HepG2 (cell line): ENCODE data around the gene BAZ1B. TPM values are rescaled to one million over a fixed set of nuclear protein-coding genes. Genes with fewer than 3 reads are reported as not detected.

Experiments
- EEA1 ChIP-seq: sonication (generic); formaldehyde crosslinking; IDR thresholded peaks from 2 replicates; pipeline ENCODE4 v1.5.1; 2020; ENCODE audit warnings: mild to moderate bottlenecking, missing genetic modification reagents, borderline replicate concordance
- FOXA1 ChIP-seq, 2 experiments: fragments of 450-650 bp in 1 of 2; sonication (generic) in 1 of 2; formaldehyde crosslinking in 1 of 2; IDR thresholded peaks; 2 replicates each; pipeline versions ENCODE4 v1.4.0 to v1.6.1; 2016 to 2020; ENCODE audit warnings: missing genetic modification reagents in 1 of 2
- HHEX ChIP-seq: IDR thresholded peaks from 2 replicates; pipeline ENCODE4 v1.6.1; 2016; ENCODE audit warnings: control low read depth
- HOXA3 ChIP-seq: sonication (generic); formaldehyde crosslinking; IDR thresholded peaks from 2 replicates; pipeline ENCODE4 v1.5.0; 2020; ENCODE audit warnings: missing genetic modification reagents
- IKZF5 ChIP-seq: IDR thresholded peaks from 2 replicates; pipeline ENCODE4 v1.6.1; 2018; ENCODE audit warnings: missing genetic modification reagents, mild to moderate bottlenecking, missing compliant biosample characterization
- KLF11 ChIP-seq: IDR thresholded peaks from 2 replicates; pipeline ENCODE4 v1.6.1; 2016; ENCODE audit warnings: missing compliant biosample characterization
- MAFF ChIP-seq: IDR thresholded peaks from 2 replicates; pipeline ENCODE4 v1.6.1; 2011; ENCODE audit warnings: low read depth, low read length, improper control_type of control experiment
- MAFG ChIP-seq: sonication (generic); formaldehyde crosslinking; IDR thresholded peaks from 2 replicates; pipeline ENCODE4 v1.5.1; 2020; ENCODE audit warnings: mild to moderate bottlenecking, missing genetic modification reagents
- MIXL1 ChIP-seq: IDR thresholded peaks from 2 replicates; pipeline ENCODE4 v1.6.1; 2016
- NR2F1 ChIP-seq, 2 experiments: fragments of 450-650 bp in 1 of 2; formaldehyde crosslinking in 1 of 2; IDR thresholded peaks; 2 replicates each; pipeline versions ENCODE4 v1.5.0 to v1.6.1; 2016 to 2020; ENCODE audit warnings: mild to moderate bottlenecking in 1 of 2, missing compliant biosample characterization in 1 of 2, missing genetic modification reagents in 1 of 2, moderate library complexity in 1 of 2
- PHB2 ChIP-seq: fragments of 450-650 bp; IDR thresholded peaks from 2 replicates; pipeline ENCODE4 v1.6.1; 2018; ENCODE audit not compliant: partially characterized antibody
- RFX5 ChIP-seq: IDR thresholded peaks from 2 replicates; pipeline ENCODE4 v1.6.1; 2011; ENCODE audit warnings: low read depth, low read length, improper control_type of control experiment
- SOX6 ChIP-seq, 2 experiments: fragments of 450-650 bp in 1 of 2; sonication (generic) in 1 of 2; formaldehyde crosslinking in 1 of 2; IDR thresholded peaks; 2 replicates each; pipeline versions ENCODE4 v1.4.0 to v1.6.1; 2017 to 2020; ENCODE audit warnings: antibody characterized with exemption in 1 of 2, mild to moderate bottlenecking in 1 of 2, missing genetic modification reagents in 1 of 2
- TFDP2 ChIP-seq: sonication (generic); formaldehyde crosslinking; IDR thresholded peaks from 2 replicates; pipeline ENCODE4 v1.4.0; 2020; ENCODE audit warnings: missing genetic modification reagents
- TGIF2 ChIP-seq: IDR thresholded peaks from 2 replicates; pipeline ENCODE4 v1.6.1; 2016; ENCODE audit warnings: control low read depth, missing compliant biosample characterization
- ZFP37 ChIP-seq: sonication (generic); formaldehyde crosslinking; IDR thresholded peaks from 2 replicates; pipeline ENCODE4 v1.4.0; 2020; ENCODE audit warnings: missing genetic modification reagents, borderline replicate concordance
- ZNF282 ChIP-seq: fragments of 450-650 bp; IDR thresholded peaks from 2 replicates; pipeline ENCODE4 v1.6.1; 2018; ENCODE audit not compliant: partially characterized antibody
- ZNF563 ChIP-seq: sonication (generic); formaldehyde crosslinking; IDR thresholded peaks from 2 replicates; pipeline ENCODE4 v1.8.0; 2022; ENCODE audit warnings: mild to moderate bottlenecking, moderate library complexity, missing genetic modification reagents
- ZNF572 ChIP-seq: sonication (generic); formaldehyde crosslinking; IDR thresholded peaks from 2 replicates; pipeline ENCODE4 v1.5.1; 2020; ENCODE audit warnings: mild to moderate bottlenecking, missing genetic modification reagents
- ZNF616 ChIP-seq: sonication (generic); formaldehyde crosslinking; IDR thresholded peaks from 2 replicates; pipeline ENCODE4 v1.5.0; 2020; ENCODE audit warnings: low read depth, mild to moderate bottlenecking, missing genetic modification reagents
- ZNF746 ChIP-seq: sonication (generic); formaldehyde crosslinking; IDR thresholded peaks from 2 replicates; pipeline ENCODE4 v1.8.0; 2022; ENCODE audit warnings: mild to moderate bottlenecking, missing genetic modification reagents
- ZNF841 ChIP-seq: sonication (generic); formaldehyde crosslinking; IDR thresholded peaks from 2 replicates; pipeline ENCODE4 v1.8.1; 2023; ENCODE audit warnings: missing genetic modification reagents, borderline replicate concordance
- polyA plus RNA-seq, 8 experiments: library from polyadenylated mRNA; depleted of rRNA in 3 of 8; stranded (reverse) in 7 of 8; unstranded in 1 of 8; fragments of >200 nt; fragmentation: Illumina TruSeq in 4 of 8; extraction: Trizol in 4 of 8; gene quantifications; 2 replicates each; pipeline versions ENCODE4 v1.2.1 to v1.2.3, GENCODE V29; 2011 to 2016; ENCODE audit warnings: low read depth in 4 of 8, missing spikeins in 1 of 8, mixed read lengths in 1 of 8; ENCODE audit not compliant: insufficient read depth in 1 of 8
- total RNA-seq, 5 experiments: library from RNA; depleted of rRNA; stranded (reverse); fragments of >200 nt; fragmentation: Illumina TruSeq; extraction: Trizol; gene quantifications; 2 replicates each; pipeline ENCODE4 v1.2.3, GENCODE V29; 2016; ENCODE audit warnings: low read depth in 1 of 5
- TF ChIP-seq, protein P1 (sequence below): IDR thresholded peaks from 2 replicates; pipeline ENCODE4 v1.6.1; 2016; ENCODE audit warnings: missing biosample characterization, missing genetic modification reagents, low read depth
- TF ChIP-seq, protein P2 (sequence below): sonication (generic); formaldehyde crosslinking; IDR thresholded peaks from 2 replicates; pipeline ENCODE4 v1.4.0; 2020; ENCODE audit warnings: missing genetic modification reagents

Gene BAZ1B
- total and polyA plus RNA-seq, 2 of the 13 experiments (the other 11 are each of a cell fraction or from before 2014, with no cell fraction given), result 18.6 to 69.4 TPM

DNA sequence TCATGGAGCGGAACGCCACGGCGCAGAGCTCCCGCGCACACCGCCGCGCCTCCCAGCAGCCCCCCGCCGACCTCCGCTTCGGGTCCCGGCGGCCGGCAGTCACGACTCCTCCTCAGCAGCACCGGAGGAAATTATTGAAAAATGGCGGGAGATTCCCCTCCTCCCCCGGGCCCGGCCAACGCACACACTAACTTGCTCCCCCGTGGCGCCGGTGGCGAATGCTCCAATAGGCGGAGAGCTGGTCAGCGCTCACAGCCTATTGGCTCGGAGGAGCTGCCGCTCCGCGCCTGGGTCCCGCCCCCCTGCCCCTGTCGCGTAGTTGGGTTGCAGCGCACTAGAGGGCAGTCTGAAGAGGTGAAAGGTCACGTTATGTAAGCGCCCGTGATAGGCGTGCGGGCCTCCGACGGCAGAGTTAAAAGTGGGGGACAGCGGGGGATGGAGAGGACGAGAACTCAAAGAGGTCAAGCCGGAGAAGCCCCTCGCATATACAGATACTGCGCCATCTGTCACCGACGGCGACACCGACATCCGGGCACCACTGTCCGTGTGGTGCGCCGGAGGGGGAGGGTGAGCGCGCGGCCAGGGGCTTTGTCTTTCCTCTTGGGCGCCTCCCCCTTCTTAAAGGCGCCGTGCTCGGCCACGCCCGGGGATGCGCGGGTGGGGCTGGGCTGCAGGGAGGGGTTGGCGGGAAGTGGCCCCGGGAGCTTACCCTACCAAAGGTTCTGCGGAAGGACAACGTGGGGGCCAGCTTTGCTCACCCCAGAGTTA, at the start of gene BAZ1B (continued):
- TF ChIP-seq, protein P1, sequence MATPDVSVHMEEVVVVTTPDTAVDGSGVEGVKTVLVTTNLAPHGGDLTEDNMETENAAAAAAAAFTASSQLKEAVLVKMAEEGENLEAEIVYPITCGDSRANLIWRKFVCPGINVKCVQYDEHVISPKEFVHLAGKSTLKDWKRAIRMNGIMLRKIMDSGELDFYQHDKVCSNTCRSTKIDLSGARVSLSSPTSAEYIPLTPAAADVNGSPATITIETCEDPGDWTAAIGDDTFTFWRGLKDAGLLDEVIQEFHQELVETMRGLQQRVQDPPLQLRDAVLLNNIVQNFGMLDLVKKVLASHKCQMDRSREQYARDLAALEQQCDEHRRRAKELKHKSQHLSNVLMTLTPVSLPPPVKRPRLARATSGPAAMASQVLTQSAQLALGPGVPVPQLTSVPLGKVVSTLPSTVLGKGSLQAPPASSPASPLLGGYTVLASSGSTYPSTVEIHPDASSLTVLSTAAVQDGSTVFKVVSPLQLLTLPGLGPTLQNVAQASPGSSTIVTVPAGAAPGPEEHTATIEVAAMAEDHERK (CRISPR knock-in tag), result peak; percentile 42; the same call in 1 of the 2 replicates
- TF ChIP-seq ZFP37 (CRISPR knock-in tag), result no peak
- no peak for TF ChIP-seq HHEX (CRISPR knock-in tag)
- no peak for TF ChIP-seq RFX5
- peak; percentile 95 to 98 for TF ChIP-seq NR2F1 (CRISPR knock-in tag; IDR thresholded peaks at IDR 0.05)
- TF ChIP-seq, protein P2, sequence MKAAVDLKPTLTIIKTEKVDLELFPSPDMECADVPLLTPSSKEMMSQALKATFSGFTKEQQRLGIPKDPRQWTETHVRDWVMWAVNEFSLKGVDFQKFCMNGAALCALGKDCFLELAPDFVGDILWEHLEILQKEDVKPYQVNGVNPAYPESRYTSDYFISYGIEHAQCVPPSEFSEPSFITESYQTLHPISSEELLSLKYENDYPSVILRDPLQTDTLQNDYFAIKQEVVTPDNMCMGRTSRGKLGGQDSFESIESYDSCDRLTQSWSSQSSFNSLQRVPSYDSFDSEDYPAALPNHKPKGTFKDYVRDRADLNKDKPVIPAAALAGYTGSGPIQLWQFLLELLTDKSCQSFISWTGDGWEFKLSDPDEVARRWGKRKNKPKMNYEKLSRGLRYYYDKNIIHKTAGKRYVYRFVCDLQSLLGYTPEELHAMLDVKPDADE (CRISPR knock-in tag), result 0 out of 2 replicates have a peak, but pooled peaks have one; percentile 56
- no peak; the same call in 1 of the 2 replicates for TF ChIP-seq ZNF616 (CRISPR knock-in tag)
- peak; percentile 21 for TF ChIP-seq TGIF2 (CRISPR knock-in tag)
- TF ChIP-seq FOXA1 (IDR thresholded peaks at IDR 0.05), result no peak
- TF ChIP-seq FOXA1 (CRISPR knock-in tag; IDR thresholded peaks at IDR 0.05), result no peak; the same call in 1 of the 2 replicates
- TF ChIP-seq ZNF746, result peak; percentile 30; the same call in 1 of the 2 replicates
- TF ChIP-seq MAFF, result no peak
- TF ChIP-seq SOX6 (IDR thresholded peaks at IDR 0.05), result no peak
- peak; percentile 87 for TF ChIP-seq SOX6 (CRISPR knock-in tag; IDR thresholded peaks at IDR 0.05)
- TF ChIP-seq ZNF563 (CRISPR knock-in tag), result no peak
- TF ChIP-seq ZNF572 (CRISPR knock-in tag), result 0 out of 2 replicates have a peak, but pooled peaks have one; percentile 66
- no peak for TF ChIP-seq MAFG (CRISPR knock-in tag)
- no peak for TF ChIP-seq EEA1
- TF ChIP-seq MIXL1 (CRISPR knock-in tag), result no peak
- no peak for TF ChIP-seq PHB2
- TF ChIP-seq ZNF282, result no peak
- peak; percentile 94 for TF ChIP-seq TFDP2
- peak; percentile 76 for TF ChIP-seq HOXA3 (CRISPR knock-in tag)
- no peak for TF ChIP-seq KLF11 (CRISPR knock-in tag)
- no peak for TF ChIP-seq ZNF841
- no peak; the same call in none of the 2 replicates for TF ChIP-seq IKZF5 (CRISPR knock-in tag)
